NOMO-1 treated with DMSO at 0.1 percent for 48 hours (cell line): ENCODE measurements around the gene LVRN.

Experiments used
- DNase-seq: peaks from one replicate; lab custom pipeline; 2025; ENCODE audit not compliant: unreplicated experiment; lab: John Stamatoyannopoulos, UW

The LVRN gene

GRCh38 chr5:115961381-115962238, 665 bp upstream of the LVRN start:
- no peak for DNase-seq

DNA sequence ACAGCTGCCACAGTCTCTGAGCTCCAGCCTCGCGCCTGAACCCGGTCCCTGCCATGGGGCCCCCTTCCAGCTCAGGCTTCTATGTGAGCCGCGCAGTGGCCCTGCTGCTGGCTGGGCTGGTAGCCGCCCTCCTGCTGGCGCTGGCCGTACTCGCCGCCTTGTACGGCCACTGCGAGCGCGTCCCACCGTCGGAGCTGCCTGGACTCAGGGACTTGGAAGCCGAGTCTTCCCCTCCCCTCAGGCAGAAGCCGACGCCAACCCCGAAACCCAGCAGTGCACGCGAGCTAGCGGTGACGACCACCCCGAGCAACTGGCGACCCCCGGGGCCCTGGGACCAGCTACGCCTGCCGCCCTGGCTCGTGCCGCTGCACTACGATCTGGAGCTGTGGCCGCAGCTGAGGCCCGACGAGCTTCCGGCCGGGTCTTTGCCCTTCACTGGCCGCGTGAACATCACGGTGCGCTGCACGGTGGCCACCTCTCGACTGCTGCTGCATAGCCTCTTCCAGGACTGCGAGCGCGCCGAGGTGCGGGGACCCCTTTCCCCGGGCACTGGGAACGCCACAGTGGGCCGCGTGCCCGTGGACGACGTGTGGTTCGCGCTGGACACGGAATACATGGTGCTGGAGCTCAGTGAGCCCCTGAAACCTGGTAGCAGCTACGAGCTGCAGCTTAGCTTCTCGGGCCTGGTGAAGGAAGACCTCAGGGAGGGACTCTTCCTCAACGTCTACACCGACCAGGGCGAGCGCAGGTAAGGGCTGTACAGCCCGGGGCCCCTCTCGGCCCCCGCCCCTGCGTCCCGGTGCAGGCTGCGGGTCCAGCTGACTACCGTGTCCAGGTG, 509 bp downstream of the LVRN start:
- no peak for DNase-seq

- no peak for DNase-seq
Observed at GRCh38 chr5:115963566-115963965, 1.3 kb downstream of the LVRN start.

DNA sequence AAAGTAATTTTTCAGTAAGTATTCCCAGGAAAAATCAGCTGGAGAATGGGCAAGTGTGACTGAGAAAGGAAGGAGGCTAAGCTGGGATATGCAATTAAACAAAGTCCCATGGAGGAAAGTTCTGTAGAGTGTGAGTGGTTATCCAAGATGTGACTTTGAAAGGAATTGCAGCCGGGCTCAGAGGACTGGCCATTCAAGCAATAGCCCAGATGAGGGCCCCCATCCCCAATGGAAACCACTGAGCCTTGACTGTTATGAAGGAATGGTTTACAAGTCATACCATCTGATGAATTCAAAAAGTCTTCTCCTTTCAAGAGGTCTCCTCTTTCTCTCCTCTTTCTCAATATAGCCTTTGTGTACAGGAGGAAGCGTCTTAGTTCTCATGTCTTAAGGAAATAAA, 6.5 kb downstream of the LVRN start:
- no peak for DNase-seq

DNA sequence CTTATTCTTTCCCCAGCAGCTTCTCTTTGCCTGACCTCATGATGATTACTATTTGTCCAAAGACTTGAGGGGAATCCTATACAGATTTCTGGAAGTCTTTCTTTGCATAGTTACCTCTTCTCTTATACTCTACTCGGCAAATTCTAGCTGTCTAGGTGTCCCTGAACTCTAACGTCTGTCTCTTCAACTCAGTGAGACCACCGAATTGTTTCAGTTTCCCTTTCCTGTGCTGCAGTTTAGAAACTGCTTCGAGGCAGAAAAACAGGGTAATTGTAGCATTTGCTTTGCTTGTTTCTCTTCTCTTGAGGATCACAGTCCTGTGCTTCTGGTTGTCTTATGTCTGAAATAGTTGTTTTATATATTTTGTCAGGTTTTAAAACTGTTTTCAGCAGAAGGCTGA, 14.8 kb downstream of the LVRN start:
- no peak for DNase-seq

DNA sequence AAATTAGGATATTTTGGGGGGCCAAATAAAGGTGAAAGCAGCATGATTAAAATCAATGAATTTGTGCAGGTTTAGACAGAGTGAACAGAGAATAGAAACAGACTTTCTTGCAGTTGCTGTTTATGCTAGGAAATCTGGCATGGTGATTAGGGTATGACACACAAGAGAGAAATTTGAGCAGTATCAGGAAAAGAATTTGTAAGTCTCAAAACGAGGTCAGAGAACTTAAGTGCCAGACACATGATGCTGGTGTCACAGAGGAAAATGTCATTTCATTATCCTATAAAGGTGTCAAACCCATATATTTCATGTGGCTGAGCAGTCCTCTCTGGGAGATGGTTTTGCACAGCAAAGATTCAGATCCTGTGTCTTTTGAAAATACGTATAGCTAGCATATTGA, 15.7 kb downstream of the LVRN start:
- no peak for DNase-seq

DNA sequence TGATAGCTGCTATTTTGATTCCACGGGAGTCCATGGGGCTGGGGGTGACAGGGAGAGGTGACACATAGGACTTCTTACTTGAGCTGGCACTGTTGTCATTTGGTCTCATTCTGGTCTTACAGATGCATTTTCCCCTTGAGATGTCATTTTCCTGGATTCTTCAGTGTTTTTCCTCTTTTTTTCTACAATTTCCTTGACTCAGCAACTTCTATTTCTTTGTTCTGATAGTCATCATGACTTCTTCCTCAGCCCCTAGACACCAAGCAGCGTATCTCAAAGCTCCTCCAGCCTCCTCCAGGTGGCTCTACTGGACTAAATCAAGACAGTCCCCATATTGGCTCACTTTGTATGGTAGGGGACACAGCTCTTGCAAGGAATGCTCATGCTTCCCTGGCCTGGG, 16.5 kb downstream of the LVRN start:
- no peak for DNase-seq

DNA sequence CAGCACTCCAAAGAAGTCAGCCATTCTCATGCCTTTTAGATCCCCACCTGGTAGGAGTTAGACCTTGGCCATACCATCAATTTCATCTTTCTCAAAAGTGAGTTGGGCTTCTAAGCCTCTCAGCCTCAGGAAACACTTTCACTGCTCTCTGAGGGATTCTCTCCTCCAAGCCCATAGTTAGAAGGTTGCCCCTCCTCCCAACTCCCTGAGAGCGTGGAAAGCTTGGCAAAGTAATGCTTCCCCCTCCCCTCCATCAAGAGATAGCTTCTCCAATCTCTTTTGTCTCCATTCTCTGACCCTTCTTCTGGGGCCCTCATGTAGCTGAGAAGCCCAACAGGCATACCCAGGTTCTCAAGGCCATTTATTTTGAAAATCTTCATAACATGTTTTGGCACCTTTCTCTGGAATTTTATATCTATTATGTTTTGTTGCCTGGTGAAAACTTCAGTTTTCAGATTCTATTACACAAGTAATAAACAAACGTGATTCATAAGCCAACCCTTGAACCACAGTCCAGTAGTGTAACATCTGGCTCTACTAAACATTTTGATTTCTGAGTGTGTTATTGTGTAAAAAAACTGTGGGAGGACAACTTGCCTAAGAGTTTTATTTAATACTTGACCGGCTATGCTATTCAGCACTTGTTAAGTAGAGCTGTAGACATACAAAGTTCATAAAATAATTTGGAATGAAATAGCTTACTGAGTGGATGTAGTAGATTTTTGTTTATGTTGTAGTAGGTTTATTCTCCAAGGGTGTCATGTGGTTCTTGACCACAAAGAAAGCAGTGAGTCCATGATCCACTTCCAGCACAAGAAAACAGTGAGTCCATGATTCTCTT, 17.1 kb downstream of the LVRN start:
- DNase-seq: no peak

DNA sequence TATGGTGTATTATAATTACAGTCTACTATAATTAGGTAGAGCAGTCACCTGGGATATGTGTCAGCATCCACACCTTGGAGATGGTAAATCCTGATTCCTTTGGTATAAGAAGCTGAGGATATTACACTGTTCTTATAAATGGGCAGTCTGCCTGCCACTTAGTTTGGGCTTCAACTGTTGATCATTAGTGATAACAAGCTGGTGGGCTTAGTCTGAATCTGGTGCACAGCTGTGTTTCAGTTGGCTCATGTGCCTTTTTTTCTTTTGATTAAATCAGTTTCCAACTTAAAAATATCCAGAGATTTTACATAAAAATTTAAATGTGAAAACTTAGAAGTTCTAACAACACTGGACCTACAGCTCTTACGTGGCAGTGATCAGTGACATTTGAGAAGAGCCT, 21.2 kb downstream of the LVRN start:
- DNase-seq: no peak

DNA sequence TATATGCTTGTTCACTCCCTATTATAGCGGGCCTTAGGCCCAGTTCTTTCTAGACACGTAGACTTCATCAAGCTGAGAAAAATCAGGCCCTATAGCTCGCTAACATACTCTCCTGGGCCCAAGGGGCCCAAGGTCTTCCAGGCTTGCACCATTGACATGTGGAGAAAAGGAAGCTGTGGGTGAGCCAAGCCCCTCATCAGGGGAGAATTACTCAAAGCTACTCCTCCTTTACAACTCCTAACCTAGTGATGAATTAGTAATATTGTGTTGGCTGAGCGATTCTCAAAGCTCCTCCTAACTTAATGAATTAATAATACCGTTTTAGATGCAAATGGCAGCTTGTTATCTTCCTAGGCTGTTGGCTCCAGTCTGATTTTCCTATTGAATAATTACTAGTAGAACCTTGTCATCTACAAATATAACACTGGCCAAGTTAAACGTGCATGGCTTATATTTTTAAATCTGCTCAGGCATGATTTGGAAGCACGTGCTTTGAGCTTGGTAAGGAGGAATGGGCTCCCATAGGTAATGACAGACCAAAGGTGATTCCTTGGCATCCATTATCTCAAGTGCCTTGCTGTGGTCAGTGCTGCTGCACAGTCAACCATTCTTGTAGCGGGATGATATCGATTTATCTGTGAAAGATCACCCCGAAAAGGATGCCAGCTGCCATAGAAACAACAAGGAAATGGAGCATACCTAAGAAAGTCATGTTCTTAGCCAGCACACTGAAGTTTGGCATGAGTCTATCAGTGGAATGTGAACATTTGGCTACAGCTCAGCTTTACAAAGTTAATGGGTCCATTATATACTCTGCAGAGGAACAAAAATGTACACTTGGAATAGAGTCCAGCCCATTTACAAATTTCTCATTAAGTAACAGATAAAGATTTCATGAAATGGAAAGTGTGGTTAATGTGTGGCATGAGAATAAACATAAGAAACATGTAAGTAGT, 23.8 kb downstream of the LVRN start:
- no peak for DNase-seq

DNA sequence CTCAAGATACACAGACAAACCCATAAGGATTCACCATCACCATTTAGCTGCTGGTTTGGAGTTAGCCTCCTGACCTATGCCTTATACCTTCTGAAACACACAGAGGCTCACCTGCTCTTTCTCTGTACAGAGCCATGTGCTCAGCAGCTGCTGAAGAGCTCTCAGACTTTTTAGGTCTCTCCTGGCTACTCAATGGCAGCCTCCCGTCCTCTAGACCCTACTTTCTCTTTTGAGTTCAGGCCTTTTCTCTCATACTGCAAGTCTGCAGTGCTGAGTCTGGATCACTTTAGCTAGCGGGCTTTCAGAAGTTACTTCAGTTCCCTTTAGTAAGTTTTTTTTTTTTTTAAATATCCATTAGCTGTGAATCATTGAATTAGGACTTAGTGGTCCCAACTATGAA, 25.7 kb downstream of the LVRN start:
- DNase-seq: no peak

- no peak for DNase-seq
Observed at GRCh38 chr5:115992848-115993350, 30.6 kb downstream of the LVRN start.

- DNase-seq: no peak
Observed at GRCh38 chr5:115995351-115995750, 33.1 kb downstream of the LVRN start.

- no peak for DNase-seq
Observed at GRCh38 chr5:116002116-116002906, 40.0 kb downstream of the LVRN start.

DNA sequence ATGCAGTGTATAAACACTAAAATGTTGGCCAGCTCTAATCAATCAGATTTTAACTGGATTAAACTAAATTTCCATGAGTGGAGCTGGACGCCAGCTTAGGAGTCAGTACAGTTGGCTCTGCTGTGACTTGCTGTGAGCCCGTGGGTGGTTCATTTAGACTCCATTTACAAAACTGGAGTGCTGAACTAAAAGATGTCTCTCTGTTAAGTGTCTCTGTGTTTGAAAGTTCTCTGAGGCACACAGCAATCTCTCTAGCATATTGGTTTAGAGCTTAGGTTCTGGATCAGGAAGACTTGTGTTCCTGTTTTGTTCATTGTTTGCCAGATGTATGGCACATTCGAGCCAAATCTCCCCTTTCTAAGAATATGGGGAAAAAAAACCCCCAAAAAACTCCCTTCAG, 42.0 kb downstream of the LVRN start:
- no peak for DNase-seq

DNA sequence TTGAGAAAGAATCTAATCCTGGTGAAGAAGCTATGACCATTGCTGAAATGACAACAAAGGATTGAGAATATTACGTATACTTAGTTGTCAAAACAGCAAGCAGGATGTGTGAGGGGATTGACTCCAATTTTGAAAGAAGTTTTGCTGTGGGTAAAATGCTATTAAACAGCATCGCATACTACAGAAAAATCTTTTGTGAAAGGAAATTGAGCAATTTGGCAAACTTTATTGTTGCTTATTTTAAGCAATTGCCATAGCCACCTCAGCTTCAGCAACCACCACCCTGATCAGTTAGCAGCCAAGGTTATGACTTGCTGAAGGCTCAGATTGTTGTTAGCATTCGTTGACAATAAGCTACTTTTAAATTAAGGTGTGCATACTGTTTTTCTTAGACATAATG, 47.5 kb downstream of the LVRN start:
- DNase-seq: no peak

DNA sequence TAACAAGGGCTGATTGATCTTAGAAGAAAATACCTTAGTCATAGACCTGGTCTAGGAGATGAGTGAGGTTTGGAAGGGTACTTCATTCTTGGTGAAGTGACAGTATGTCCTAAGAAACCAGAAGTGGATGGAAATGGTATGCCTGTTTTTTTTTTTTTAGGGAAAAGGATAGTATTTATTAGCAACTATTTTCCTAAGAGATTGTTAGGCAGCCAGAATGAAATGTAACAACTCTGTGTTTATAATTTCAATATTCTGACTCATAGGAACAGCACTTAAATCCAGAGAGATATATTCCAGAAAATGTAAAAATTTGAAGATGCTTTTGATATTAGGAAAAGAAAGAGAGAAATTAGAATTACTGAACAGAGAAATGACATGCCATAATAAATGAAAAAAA, 48.8 kb downstream of the LVRN start:
- DNase-seq: no peak

DNA sequence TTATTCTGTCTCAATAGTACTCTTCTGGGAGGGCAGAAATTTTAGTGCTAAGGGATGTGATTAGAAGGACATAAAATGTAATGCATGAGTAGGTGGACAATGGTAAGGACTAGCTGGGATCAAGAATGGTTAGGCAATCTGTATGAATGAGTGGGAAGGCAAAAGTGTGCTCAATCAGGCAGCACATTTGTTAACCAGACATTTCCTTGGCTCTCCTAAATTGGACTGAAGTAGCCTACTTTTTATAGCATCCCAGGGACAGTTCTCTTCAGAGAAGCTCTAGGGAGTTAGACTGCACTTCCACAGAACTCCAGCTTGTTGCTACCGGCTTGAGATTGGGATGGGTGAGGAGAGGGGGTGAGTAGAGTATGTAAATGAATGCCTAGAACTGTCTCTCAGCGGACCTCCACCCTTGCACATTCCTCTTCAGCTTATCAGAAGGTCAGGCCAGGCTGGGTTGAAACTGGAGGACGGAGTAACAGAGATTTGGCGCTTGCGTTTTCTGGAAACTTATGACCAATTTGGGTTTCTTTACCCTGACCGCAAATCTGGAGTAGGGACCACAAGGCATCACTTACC, 51.0 kb downstream of the LVRN start:
- no peak for DNase-seq

DNA sequence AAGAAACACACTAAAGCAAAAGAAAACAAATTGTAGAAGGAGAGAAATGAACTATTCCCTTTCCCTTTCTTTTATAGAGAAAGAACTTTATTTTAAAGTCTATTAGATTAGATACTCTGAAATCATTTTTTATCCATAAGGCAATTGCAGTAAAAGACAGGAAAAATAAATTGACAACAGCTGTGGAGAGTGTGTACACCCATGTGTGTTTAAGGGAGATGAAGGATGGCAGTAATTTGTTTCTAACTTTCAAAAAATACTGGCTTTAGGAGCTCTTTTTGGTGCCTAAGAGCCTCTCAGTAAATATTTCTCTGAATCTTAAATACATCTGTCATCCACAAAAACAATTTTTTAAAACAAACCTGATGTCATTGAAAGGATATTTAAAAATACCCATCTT, 51.7 kb downstream of the LVRN start:
- no peak for DNase-seq
